Measurements from ENCODE around the gene TRPV2.

TRPV2 gene

DNA sequence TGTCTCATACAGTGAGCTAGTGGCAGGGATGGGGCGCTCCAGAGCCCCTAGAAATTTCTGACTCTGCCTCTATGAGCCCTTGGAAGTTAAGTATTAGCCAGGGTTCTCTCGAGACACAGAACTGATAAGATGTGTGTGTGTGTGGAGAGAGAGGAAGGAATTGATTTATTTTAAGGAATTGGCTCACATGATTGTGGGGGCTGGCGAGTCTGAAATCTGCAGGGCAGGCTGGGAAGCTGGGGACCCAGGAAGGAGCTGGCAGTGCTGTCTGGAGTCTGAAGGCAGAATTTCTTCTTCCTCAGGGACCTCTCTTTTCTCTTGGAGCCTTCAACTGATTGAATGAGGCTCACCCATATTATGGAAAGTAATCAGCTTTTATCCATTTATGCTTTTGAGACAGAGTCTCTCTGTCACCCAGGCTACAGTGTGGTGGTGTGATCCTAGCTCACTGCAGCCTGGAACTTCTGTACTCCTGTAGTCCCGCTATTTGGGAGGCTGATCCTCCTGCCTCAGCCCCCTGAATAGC lies 59.9 kb downstream of the TRPV2 start:
- H3K36me3 Mint-ChIP-seq (ENCODE audit: low read depth): no peaks in the 10 kb centered on the region
- no peaks in the 10 kb centered on the region for H3K9me3 Mint-ChIP-seq
- no peak overlapping the region for H3K4me3 Mint-ChIP-seq
- intact Hi-C loops (cut with micrococcal nuclease): no loop called here
- no peaks in the 10 kb centered on the region for H3K27me3 Mint-ChIP-seq
- peaks cover 4% of the 10 kb centered on the region for H3K4me1 Mint-ChIP-seq (ENCODE audit: low read depth)
- H3K27ac Mint-ChIP-seq: no peak overlapping the region

GRCh38 chr17:16477255-16477654 lies 61.9 kb downstream of the TRPV2 start:
- no peaks in the 10 kb centered on the region for H3K36me3 Mint-ChIP-seq (ENCODE audit: low read depth)
- intact Hi-C loops (cut with micrococcal nuclease): no loop called here
- peaks cover 4% of the 10 kb centered on the region for H3K4me1 Mint-ChIP-seq (ENCODE audit: low read depth)
- H3K4me3 Mint-ChIP-seq: no peak overlapping the region
- no peak overlapping the region for H3K27ac Mint-ChIP-seq
- H3K27me3 Mint-ChIP-seq: no peaks in the 10 kb centered on the region
- H3K9me3 Mint-ChIP-seq: no peaks in the 10 kb centered on the region

DNA sequence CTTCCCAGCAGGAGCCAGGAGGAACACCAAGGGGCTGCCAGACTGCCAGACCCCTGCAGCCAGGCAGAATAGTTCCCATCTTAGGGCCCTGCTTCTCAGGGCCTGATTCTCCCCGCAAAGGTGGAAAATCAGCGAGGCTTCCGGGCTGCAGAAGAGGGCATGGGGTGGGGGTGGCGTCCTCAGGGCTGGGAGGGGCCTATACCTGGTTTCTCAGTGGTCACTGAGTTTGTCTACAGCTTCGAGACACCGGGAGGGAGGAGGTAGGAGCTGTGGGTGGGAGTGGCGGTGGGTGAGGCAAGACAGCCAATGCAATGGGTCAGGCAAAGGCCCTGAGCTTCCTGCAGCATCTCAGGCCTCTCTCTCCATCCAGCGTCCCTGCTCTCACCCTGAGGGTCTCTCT lies 62.3 kb downstream of the TRPV2 start:
- peaks cover 4% of the 10 kb centered on the region for H3K4me1 Mint-ChIP-seq (ENCODE audit: low read depth)
- H3K9me3 Mint-ChIP-seq: no peaks in the 10 kb centered on the region
- no peaks in the 10 kb centered on the region for H3K36me3 Mint-ChIP-seq (ENCODE audit: low read depth)
- H3K27me3 Mint-ChIP-seq: no peaks in the 10 kb centered on the region
- H3K27ac Mint-ChIP-seq: no peak overlapping the region
- intact Hi-C loops (cut with micrococcal nuclease): no loop called here
- no peak overlapping the region for H3K4me3 Mint-ChIP-seq

GRCh38 chr17:16478649-16479048 lies 63.3 kb downstream of the TRPV2 start:
- Mint-ChIP-seq H3K36me3 (ENCODE audit: low read depth) (no peaks in the 10 kb centered on the region), H3K4me3 (no peak overlapping the region), H3K27me3 (no peaks in the 10 kb centered on the region), H3K9me3 (no peaks in the 10 kb centered on the region), H3K27ac (no peak overlapping the region), H3K4me1 (ENCODE audit: low read depth) (peaks cover 4% of the 10 kb centered on the region)
- intact Hi-C loops (cut with micrococcal nuclease): no loop called here

- Mint-ChIP-seq H3K36me3 (ENCODE audit: low read depth) (no peaks in the 10 kb centered on the region), H3K9me3 (no peaks in the 10 kb centered on the region)
- intact Hi-C loops (cut with micrococcal nuclease): no loop called here
Measured at GRCh38 chr17:16479264-16479663, 63.9 kb downstream of the TRPV2 start.

DNA sequence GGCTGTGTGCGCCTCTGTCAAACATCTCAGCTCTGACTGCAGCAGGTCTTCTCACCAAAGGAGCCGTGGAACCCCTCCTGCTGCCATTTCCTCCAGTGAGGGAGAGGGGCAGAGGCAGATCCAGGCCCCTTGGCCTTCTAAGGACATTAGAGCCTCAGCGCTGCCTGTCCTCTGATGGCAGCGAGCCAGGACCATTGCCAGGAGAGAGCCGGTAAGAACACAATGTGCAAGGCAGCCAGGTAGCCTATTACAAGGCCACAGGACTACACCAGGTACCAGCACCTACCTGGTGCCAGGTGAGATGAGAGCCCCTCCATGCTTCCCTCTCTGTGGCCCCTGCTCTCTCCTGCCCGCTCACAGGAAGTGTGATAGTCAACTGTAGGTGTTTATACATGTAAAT lies 65.6 kb downstream of the TRPV2 start:
- peaks cover 7% of the 10 kb centered on the region for H3K4me1 Mint-ChIP-seq (ENCODE audit: low read depth)
- H3K4me3 Mint-ChIP-seq: no peak overlapping the region
- no peaks in the 10 kb centered on the region for H3K36me3 Mint-ChIP-seq (ENCODE audit: low read depth)
- no peaks in the 10 kb centered on the region for H3K9me3 Mint-ChIP-seq
- peaks cover 15% of the 10 kb centered on the region for H3K27me3 Mint-ChIP-seq
- no peak overlapping the region for H3K27ac Mint-ChIP-seq
- intact Hi-C loops (cut with micrococcal nuclease): no loop called here

More at GRCh38 chr17:16479264-16479663, 63.9 kb downstream of the TRPV2 start:
- Mint-ChIP-seq H3K27ac (no peak overlapping the region), H3K4me3 (no peak overlapping the region), H3K4me1 (ENCODE audit: low read depth) (peaks cover 4% of the 10 kb centered on the region), H3K27me3 (peaks cover 2% of the 10 kb centered on the region)

DNA sequence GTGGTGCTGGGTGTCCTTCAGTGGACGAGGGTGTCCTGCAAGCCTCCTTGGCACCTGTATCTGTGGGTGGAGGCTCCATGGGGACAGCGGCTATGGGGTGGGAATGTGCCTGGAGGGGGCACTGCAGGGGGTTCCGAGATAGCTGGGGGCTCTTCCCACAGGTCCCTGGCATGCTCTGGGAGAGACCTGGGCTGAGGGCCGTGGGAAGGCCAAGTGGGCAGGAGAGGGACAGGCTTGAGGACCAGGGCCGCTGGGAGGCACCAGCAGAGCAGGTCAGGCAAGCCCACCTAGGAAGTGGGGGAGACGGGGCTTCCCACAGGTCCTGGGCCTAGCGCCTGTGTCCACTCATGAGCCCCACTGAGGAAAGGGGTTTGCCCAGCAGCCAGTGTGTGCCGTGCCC lies 66.9 kb downstream of the TRPV2 start:
- H3K27ac Mint-ChIP-seq: no peak overlapping the region
- peaks cover 25% of the 10 kb centered on the region for H3K27me3 Mint-ChIP-seq
- intact Hi-C loops (cut with micrococcal nuclease): no loop called here

GRCh38 chr17:16483021-16483645 lies 67.8 kb downstream of the TRPV2 start:
- H3K27me3 Mint-ChIP-seq: peaks cover 29% of the 10 kb centered on the region

More for the DNA sequence above, 66.9 kb downstream of the TRPV2 start:
- Mint-ChIP-seq H3K9me3 (no peaks in the 10 kb centered on the region), H3K36me3 (ENCODE audit: low read depth) (no peaks in the 10 kb centered on the region), H3K4me1 (ENCODE audit: low read depth) (peaks cover 16% of the 10 kb centered on the region), H3K4me3 (no peak overlapping the region)

GRCh38 chr17:16484445-16485175 lies 69.2 kb downstream of the TRPV2 start:
- intact Hi-C loops (cut with micrococcal nuclease): no loop called here
- Mint-ChIP-seq H3K9me3 (no peaks in the 10 kb centered on the region), H3K27ac (no peak overlapping the region)

More at GRCh38 chr17:16483021-16483645, 67.8 kb downstream of the TRPV2 start:
- intact Hi-C loops (cut with micrococcal nuclease): no loop called here
- Mint-ChIP-seq H3K4me3 (no peak overlapping the region), H3K9me3 (no peaks in the 10 kb centered on the region), H3K27ac (no peak overlapping the region), H3K36me3 (ENCODE audit: low read depth) (no peaks in the 10 kb centered on the region), H3K4me1 (ENCODE audit: low read depth) (peaks cover 16% of the 10 kb centered on the region)

More at GRCh38 chr17:16484445-16485175, 69.2 kb downstream of the TRPV2 start:
- Mint-ChIP-seq H3K27me3 (peaks cover 38% of the 10 kb centered on the region), H3K4me3 (no peak overlapping the region), H3K4me1 (ENCODE audit: low read depth) (peaks cover 16% of the 10 kb centered on the region), H3K36me3 (ENCODE audit: low read depth) (no peaks in the 10 kb centered on the region)
